ENCODE measurements around the gene NUDT21.
A peak's percentile ranks its signal among the peaks of the same experiment; 100 is the strongest.
"Not testable (repeated sequence)": the region's sequence is repeated elsewhere in the genome, so short reads cannot be mapped to it uniquely, and the experiment has no call there.

Gene NUDT21

GRCh38 chr16:56411624-56412023 is 39.5 kb downstream of the NUDT21 start:
- no peak for FAIRE-seq
- no peak for DNase-seq (ENCODE audit: insufficient read length)
- TF ChIP-seq POLR2A (IDR thresholded peaks at IDR 0.05; ENCODE audit: low read depth, low read length) (no peak), TAF1 (IDR thresholded peaks at IDR 0.05; ENCODE audit: borderline replicate concordance, low read depth, low read length) (no peak), POLR2AphosphoS5 (IDR thresholded peaks at IDR 0.05; ENCODE audit: low read depth, low read length) (no peak)

DNA sequence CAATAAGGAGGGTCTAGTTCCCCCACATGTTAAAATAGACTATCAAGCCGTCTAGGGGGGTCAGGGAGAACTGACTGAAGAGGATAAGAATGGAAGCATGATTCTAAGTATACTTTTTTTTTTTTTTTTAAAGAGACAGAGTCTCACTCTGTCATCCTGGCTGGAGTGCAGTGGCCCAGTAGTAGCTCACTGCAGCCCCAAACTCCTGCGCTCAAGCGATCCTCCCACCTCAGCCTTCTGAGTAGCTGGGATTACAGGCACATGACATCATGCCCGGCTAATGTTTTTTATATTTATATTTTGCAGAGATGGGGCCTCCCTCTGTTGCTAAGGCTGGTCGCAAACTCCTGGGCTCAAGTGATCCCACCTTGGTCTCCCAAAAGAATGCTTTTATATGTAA is 40.0 kb downstream of the NUDT21 start:
- no peak for TF ChIP-seq TAF1 (IDR thresholded peaks at IDR 0.05; ENCODE audit: borderline replicate concordance, low read depth, low read length)
- TF ChIP-seq POLR2AphosphoS5 (IDR thresholded peaks at IDR 0.05; ENCODE audit: low read depth, low read length) = no peak
- TF ChIP-seq POLR2A (IDR thresholded peaks at IDR 0.05; ENCODE audit: low read depth, low read length) = no peak
- DNase-seq (ENCODE audit: insufficient read length) (no peak), FAIRE-seq (no peak)

- TF ChIP-seq POLR2AphosphoS5 (IDR thresholded peaks at IDR 0.05; ENCODE audit: low read depth, low read length) (no peak), TAF1 (IDR thresholded peaks at IDR 0.05; ENCODE audit: borderline replicate concordance, low read depth, low read length) (no peak), POLR2A (IDR thresholded peaks at IDR 0.05; ENCODE audit: low read depth, low read length) (no peak)
These were observed 41.9 kb downstream of the NUDT21 start for GRCh38 chr16:56409195-56409594.

GRCh38 chr16:56408379-56409098 is 42.6 kb downstream of the NUDT21 start:
- FAIRE-seq (no peak), DNase-seq (ENCODE audit: insufficient read length) (no peak)
- TF ChIP-seq POLR2A (IDR thresholded peaks at IDR 0.05; ENCODE audit: low read depth, low read length) (no peak), POLR2AphosphoS5 (IDR thresholded peaks at IDR 0.05; ENCODE audit: low read depth, low read length) (no peak), TAF1 (IDR thresholded peaks at IDR 0.05; ENCODE audit: borderline replicate concordance, low read depth, low read length) (no peak)

More at GRCh38 chr16:56409195-56409594, 41.9 kb downstream of the NUDT21 start:
- DNase-seq (ENCODE audit: insufficient read length) = no peak
- no peak for FAIRE-seq

DNA sequence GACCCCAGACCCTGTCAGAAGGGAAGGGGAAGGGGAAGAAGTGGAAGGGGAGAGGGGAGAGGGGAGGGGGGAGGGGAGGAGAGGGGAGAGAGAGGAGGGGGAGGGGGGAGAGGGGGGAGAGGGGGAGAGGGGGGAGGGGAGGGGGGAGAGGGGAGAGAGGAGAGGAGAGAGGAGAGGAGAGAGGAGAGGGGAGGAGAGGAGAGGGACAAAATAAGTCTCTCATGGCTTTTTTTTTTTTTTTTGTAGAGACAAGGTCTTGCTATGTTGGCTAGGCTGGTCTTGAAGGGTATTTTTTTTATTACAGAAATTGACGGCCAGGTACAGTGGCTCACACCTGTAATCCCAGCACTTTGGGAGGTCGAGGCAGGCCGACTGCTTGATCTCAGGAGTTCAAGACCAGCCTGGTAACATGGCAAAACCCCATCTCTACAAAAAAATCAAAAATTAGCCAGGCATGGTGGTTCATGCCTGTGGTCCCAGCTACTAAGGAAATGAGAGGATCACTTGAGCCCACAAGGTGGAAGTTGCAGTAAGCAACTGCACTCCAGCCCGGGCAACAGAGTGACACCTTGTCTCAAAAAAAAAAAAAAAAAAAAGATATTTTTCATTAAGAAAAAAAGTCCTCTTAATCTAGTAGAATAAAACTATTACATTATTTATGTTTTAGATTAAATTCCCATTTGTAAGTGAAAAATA is 45.0 kb downstream of the NUDT21 start:
- FAIRE-seq (no peak), DNase-seq (ENCODE audit: insufficient read length) (no peak)
- TF ChIP-seq POLR2A (IDR thresholded peaks at IDR 0.05; ENCODE audit: low read depth, low read length) = no peak
- no peak for TF ChIP-seq TAF1 (IDR thresholded peaks at IDR 0.05; ENCODE audit: borderline replicate concordance, low read depth, low read length)

DNA sequence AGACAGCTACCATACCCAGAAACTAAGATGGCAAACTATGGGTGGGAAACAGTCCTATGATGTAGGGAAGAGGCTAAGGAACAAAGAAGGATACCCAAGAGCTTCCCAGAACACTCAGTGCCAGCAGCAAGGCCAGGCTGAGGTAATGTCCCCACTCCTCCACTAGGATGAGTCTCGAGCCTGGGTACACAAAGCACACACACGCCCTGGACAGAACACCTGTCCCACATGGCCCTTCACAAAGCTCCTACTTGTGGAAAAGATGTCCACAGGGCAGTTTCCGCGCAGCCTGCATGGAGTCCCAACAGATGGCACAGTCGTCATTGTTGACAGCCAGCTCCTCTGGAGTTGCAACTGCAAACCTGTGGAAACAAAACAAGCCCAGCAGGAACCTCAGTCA is 49.6 kb downstream of the NUDT21 start:
- FAIRE-seq (no peak), DNase-seq (ENCODE audit: insufficient read length) (no peak)
- TF ChIP-seq POLR2AphosphoS5 (IDR thresholded peaks at IDR 0.05; ENCODE audit: low read depth, low read length) (no peak), POLR2A (IDR thresholded peaks at IDR 0.05; ENCODE audit: low read depth, low read length) (no peak), TAF1 (IDR thresholded peaks at IDR 0.05; ENCODE audit: borderline replicate concordance, low read depth, low read length) (no peak)

GRCh38 chr16:56400458-56400857 is 50.7 kb downstream of the NUDT21 start:
- TF ChIP-seq POLR2A (IDR thresholded peaks at IDR 0.05; ENCODE audit: low read depth, low read length) = no peak
- TF ChIP-seq POLR2AphosphoS5 (IDR thresholded peaks at IDR 0.05; ENCODE audit: low read depth, low read length) = no peak
- no peak for TF ChIP-seq TAF1 (IDR thresholded peaks at IDR 0.05; ENCODE audit: borderline replicate concordance, low read depth, low read length)
- no peak for FAIRE-seq
- DNase-seq (ENCODE audit: insufficient read length) = no peak

GRCh38 chr16:56399486-56399885 is 51.6 kb downstream of the NUDT21 start:
- TF ChIP-seq POLR2A (IDR thresholded peaks at IDR 0.05; ENCODE audit: low read depth, low read length) = no peak
- no peak for TF ChIP-seq TAF1 (IDR thresholded peaks at IDR 0.05; ENCODE audit: borderline replicate concordance, low read depth, low read length)
- no peak for TF ChIP-seq POLR2AphosphoS5 (IDR thresholded peaks at IDR 0.05; ENCODE audit: low read depth, low read length)
- FAIRE-seq (no peak), DNase-seq (ENCODE audit: insufficient read length) (no peak)

GRCh38 chr16:56399047-56399446 is 52.1 kb downstream of the NUDT21 start:
- TF ChIP-seq POLR2A (IDR thresholded peaks at IDR 0.05; ENCODE audit: low read depth, low read length) = no peak
- TF ChIP-seq TAF1 (IDR thresholded peaks at IDR 0.05; ENCODE audit: borderline replicate concordance, low read depth, low read length) = no peak
- no peak for TF ChIP-seq POLR2AphosphoS5 (IDR thresholded peaks at IDR 0.05; ENCODE audit: low read depth, low read length)
- no peak for DNase-seq (ENCODE audit: insufficient read length)
- FAIRE-seq = no peak

- not testable (repeated sequence) for FAIRE-seq
These were observed 54.4 kb downstream of the NUDT21 start for GRCh38 chr16:56396724-56397123.

GRCh38 chr16:56389554-56389953 is 61.6 kb downstream of the NUDT21 start:
- no peak for TF ChIP-seq POLR2A (IDR thresholded peaks at IDR 0.05; ENCODE audit: low read depth, low read length)
- no peak for TF ChIP-seq POLR2AphosphoS5 (IDR thresholded peaks at IDR 0.05; ENCODE audit: low read depth, low read length)
- no peak for DNase-seq (ENCODE audit: insufficient read length)
- peak; percentile 5 for FAIRE-seq

More at GRCh38 chr16:56396724-56397123, 54.4 kb downstream of the NUDT21 start:
- DNase-seq (ENCODE audit: insufficient read length) = not testable (repeated sequence)

GRCh38 chr16:56388209-56388608 is 62.9 kb downstream of the NUDT21 start:
- DNase-seq (ENCODE audit: insufficient read length) (no peak), FAIRE-seq (no peak)
- TF ChIP-seq POLR2A (IDR thresholded peaks at IDR 0.05; ENCODE audit: low read depth, low read length) (no peak), POLR2AphosphoS5 (IDR thresholded peaks at IDR 0.05; ENCODE audit: low read depth, low read length) (no peak), TAF1 (IDR thresholded peaks at IDR 0.05; ENCODE audit: borderline replicate concordance, low read depth, low read length) (no peak)

Measured in GM12892 (cell line).